HUES64 (cell line): ENCODE results near the gene ZBTB33. TPM values are rescaled to one million over a fixed set of nuclear protein-coding genes. Genes with fewer than 3 reads are reported as not detected.
A peak's percentile ranks its signal among the peaks of the same experiment; 100 is the strongest.

Experiments
- H3K27ac ChIP-seq: 2 replicates; pipeline ENCODE4 v1.7.0; 2013; ENCODE audit warnings: low read depth, low read length, inconsistent platforms
- H3K27me3 ChIP-seq: 2 replicates; pipeline ENCODE4 v1.6.1; 2013; ENCODE audit warnings: mild to moderate bottlenecking, low read length; ENCODE audit not compliant: insufficient read depth
- H3K36me3 ChIP-seq: 2 replicates; pipeline ENCODE4 v1.6.1; 2013; ENCODE audit warnings: mild to moderate bottlenecking, low read length; ENCODE audit not compliant: insufficient read depth
- H3K4me1 ChIP-seq: 2 replicates; pipeline ENCODE4 v1.6.1; 2013; ENCODE audit warnings: mild to moderate bottlenecking, low read length, moderate library complexity; ENCODE audit not compliant: insufficient read depth
- H3K4me3 ChIP-seq: 2 replicates; pipeline ENCODE4 v1.5.1; 2013; ENCODE audit warnings: mild to moderate bottlenecking, low read length, moderate library complexity
- H3K9ac ChIP-seq: 2 replicates; pipeline ENCODE4 v1.6.1; 2013; ENCODE audit warnings: mild to moderate bottlenecking, low read depth, low read length
- H3K9me3 ChIP-seq: 2 replicates; pipeline ENCODE4 v1.6.1; 2013; ENCODE audit warnings: low read depth, low read length; ENCODE audit not compliant: insufficient read depth
- WGBS: fragments of 150-250, 120-280 bp; methylation state at CpG from one replicate; pipeline ENCODE4 v1.1.7; 2013; ENCODE audit warnings: missing lambda C conversion rate; 5-methylcytosine and 5-hydroxymethylcytosine counted together
- polyA plus RNA-seq, 2 experiments: library from polyadenylated mRNA; stranded (reverse); fragments of 50-300 nt; gene quantifications; one replicate each; pipeline ENCODE4 v1.2.3, GENCODE V29; 2013

The ZBTB33 gene, protein sequence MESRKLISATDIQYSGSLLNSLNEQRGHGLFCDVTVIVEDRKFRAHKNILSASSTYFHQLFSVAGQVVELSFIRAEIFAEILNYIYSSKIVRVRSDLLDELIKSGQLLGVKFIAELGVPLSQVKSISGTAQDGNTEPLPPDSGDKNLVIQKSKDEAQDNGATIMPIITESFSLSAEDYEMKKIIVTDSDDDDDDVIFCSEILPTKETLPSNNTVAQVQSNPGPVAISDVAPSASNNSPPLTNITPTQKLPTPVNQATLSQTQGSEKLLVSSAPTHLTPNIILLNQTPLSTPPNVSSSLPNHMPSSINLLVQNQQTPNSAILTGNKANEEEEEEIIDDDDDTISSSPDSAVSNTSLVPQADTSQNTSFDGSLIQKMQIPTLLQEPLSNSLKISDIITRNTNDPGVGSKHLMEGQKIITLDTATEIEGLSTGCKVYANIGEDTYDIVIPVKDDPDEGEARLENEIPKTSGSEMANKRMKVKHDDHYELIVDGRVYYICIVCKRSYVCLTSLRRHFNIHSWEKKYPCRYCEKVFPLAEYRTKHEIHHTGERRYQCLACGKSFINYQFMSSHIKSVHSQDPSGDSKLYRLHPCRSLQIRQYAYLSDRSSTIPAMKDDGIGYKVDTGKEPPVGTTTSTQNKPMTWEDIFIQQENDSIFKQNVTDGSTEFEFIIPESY
- 16.1 TPM for polyA plus RNA-seq (2013, experiment 1 of 2)
- polyA plus RNA-seq (2013, experiment 2 of 2), result 17.0 TPM

DNA sequence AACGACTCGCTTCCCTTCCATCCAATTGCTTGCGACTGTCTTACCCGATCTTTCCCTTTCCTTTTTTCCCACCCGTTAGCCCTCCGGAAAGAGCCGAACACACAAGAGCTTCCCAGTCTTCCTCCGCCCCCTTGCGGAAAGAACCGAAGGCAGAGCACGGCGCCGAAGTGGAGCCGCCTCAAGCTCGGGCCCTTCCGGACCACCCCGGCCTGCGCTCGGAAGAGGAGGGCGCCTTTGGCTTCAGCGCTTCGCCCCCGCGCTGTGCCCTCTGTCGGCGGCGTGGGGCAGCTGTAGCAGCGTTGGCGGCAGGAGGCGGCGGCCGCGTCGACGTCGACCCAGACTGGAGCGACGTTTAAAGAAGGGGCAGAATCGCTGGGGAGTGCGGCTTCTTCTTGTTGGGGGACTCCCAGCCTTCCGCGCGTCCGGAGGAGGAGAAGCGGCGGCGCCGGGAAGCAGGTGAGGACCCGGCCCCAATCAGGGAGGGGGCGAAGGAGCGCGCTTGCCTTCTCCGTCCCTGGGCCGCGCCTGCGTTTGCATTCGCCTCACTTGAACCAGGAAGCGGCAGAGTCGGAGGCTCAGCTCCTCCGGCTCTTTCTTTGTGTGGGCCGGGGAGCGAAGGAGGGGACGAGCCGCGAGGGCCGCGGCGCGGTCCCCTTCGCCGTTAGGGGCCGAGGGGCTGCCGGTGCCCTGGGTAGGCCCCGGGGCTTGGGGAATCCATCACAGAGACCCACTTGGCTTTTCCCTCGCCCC is at the start of gene ZBTB33:
ZBTB33 (plus strand) TSS at position 291 of the 750 bp plus-strand sequence. CDS start 2,604 bp downstream, outside the sequence.
- peaks cover 34% of the 10 kb centered on the region for H3K27me3 ChIP-seq
- under 1% methylated on average over 75 of the region's 75 CpGs for WGBS
- no peaks in the 10 kb centered on the region for H3K9me3 ChIP-seq
- peak within 1 kb of the TSS; percentile 89 for H3K27ac ChIP-seq
- peak within 1 kb of the TSS; percentile 92 for H3K9ac ChIP-seq
- H3K4me1 ChIP-seq, result peaks cover 6% of the 10 kb centered on the region; the same call in 1 of the 2 replicates
- peaks cover 23% of the 10 kb centered on the region for H3K36me3 ChIP-seq
- H3K4me3 ChIP-seq, result peak within 1 kb of the TSS; percentile 86

DNA sequence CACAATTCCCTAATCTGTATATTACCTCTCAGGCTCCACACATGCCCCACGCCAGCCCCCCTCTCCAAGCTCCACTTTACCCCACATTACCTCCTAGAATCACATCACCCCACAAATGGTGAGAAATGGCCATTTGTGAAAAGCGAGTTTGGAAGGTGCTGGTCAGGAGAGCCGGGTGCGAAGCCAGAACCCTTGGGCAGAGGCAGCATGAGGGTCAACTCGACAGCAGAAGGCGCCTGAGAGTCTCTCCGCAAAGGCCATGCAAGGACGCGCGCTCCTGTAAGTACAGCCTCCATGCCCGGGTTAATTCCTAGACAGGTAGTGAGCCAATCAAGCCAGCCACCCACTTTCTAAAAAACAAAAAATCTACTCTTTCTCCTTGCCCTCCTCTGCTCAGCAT is 49.8 kb upstream of the ZBTB33 start:
- Histone ChIP-seq H3K4me1 (no peaks in the 10 kb centered on the region), H3K27ac (no peak overlapping the region), H3K36me3 (no peaks in the 10 kb centered on the region), H3K9me3 (no peaks in the 10 kb centered on the region), H3K27me3 (no peaks in the 10 kb centered on the region), H3K4me3 (no peak overlapping the region), H3K9ac (no peak overlapping the region)
- WGBS, result 93% methylated on average over 11 of the region's 11 CpGs

DNA sequence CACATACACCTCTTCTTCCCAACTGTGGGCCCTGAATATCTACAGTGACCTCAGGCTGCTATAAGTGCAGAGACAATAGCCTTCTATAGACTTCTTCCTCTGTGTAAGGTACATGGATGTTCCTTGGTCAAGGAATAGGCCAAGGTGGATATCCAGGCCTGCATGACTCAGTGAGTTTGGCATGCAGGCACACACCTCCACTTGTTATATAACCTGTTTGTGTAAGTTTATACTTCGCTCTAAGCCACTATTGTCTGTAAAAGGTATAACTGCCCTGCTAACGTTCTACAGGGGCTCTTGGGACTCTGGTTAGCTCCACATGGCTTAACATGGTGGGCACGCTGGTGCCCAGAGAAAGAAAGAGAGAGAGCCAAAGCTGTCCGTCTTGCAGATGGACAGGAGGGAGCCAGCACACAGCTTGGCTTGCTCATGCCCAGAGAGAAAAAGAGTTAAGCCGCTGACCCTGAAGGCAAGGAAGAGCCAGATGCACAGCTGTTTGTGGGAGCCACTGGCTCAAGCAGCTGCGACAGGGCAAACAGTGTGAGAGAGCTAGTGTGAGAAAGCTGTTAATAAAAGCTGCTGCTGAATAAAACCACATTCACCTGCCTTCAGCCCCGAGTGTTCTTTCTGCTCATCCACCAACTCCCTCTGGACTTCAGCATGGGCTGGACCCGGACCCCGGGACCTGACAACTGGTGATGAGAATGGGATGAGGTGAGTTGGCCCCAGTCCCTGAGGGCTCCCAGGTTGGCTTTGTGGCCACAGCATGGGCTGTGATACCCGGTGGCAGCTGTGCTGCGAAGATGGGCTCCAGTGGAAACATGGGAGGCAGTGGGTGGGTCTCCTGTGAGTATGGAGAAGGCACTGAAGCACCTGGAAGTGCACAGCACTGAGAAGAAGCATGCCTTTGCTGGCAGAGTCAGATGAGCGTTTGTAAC is 44.5 kb upstream of the ZBTB33 start:
- Histone ChIP-seq H3K4me1 (no peaks in the 10 kb centered on the region), H3K27ac (no peak overlapping the region), H3K27me3 (no peaks in the 10 kb centered on the region), H3K36me3 (no peaks in the 10 kb centered on the region), H3K9ac (no peak overlapping the region), H3K9me3 (no peaks in the 10 kb centered on the region), H3K4me3 (no peak overlapping the region)
- 89% methylated on average over 11 of the region's 12 CpGs for WGBS

DNA sequence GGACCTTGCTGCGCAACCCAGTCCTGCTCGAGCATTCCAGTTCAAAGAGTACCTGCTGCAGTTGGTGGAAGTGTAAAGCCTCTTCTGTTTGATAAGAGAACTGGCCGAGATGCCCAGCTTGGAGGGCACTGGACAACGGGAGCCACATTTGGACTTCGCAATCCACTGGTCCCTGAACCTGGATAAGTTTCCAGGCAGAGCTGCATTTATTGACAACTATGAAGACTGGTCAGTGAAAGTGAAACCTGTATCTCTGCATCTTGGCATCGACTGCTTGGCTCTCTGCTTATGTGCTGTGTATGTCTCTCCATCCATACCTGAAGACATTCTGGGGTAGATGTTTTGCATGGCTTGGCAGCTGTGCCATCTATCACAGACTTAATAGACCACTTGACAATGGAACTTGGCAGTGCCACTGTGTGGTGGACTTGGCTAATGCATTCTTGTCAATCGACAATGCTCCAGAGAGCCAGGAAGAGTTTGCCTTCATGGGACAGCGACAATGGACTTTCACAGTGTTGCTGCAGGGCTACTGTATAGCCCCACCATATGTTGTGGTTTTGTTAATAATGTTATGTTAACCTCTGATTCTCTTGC is 43.5 kb upstream of the ZBTB33 start:
- no peaks in the 10 kb centered on the region for H3K9me3 ChIP-seq
- H3K4me3 ChIP-seq, result no peak overlapping the region
- no peaks in the 10 kb centered on the region for H3K36me3 ChIP-seq
- no peaks in the 10 kb centered on the region for H3K4me1 ChIP-seq
- 98% methylated on average over 8 of the region's 8 CpGs for WGBS
- H3K27me3 ChIP-seq, result no peaks in the 10 kb centered on the region
- H3K27ac ChIP-seq, result no peak overlapping the region
- no peak overlapping the region for H3K9ac ChIP-seq

DNA sequence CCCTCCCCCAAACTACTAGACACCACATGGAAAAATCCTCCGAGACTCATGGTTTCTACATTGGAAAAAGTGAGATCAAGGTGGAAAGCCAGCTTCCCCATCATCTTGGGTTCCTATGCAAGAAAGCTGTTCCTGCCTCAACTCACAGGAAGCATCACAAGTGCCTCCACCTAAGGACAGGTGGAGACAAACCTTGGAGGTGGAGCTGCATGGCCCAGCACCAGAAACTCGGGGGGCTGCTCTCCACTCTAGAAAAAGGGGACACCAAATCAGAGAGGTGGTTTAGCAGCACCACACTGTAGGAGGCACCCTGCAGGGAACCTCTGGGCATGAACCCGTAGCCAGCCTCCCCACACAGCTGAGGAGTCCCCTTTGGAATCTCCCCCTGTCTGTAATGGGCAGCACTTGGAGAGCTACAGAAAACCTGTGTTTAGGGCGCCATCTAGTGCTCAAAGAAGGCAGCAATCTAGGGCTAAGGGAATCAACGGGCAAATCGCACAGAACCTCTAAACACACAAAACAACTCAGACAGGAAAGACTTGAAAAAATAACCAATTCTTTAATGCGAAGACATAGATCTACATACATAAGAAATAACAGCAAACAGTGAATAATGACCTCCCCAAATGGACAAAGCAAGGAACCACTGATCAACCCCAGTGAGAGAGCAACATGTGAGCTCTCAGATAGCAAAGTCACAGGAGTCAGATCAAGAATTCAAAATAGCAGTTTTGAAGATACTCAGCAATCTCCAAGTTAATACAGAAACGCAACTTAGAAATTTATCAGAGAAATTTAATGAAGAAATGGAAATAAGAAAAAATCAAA is 37.0 kb upstream of the ZBTB33 start:
- Histone ChIP-seq H3K4me1 (no peaks in the 10 kb centered on the region), H3K9ac (no peak overlapping the region), H3K27me3 (no peaks in the 10 kb centered on the region), H3K4me3 (no peak overlapping the region), H3K27ac (no peak overlapping the region), H3K36me3 (no peaks in the 10 kb centered on the region), H3K9me3 (no peaks in the 10 kb centered on the region)
- 31% methylated on average over 7 of the region's 8 CpGs for WGBS

DNA sequence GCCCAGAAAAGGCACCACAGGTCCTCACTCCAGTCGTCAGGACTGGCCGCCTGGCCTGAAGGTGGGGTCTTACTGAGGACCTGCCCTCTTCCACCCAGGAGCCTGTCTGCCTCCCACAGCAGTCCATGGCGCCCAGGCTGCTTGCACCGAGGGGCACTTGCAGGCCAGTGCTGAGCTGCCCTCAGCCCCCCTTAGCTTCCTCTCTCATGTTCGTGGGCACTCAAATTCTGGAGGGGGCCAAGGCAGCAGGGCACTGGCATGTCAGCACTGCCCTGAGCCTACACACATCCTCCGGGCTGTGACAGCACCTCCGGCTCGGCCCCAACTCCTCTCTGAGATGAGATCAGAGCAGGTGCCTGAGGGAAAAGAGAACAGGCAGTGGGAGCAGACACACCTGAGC is 27.2 kb upstream of the ZBTB33 start:
- Histone ChIP-seq H3K27me3 (no peaks in the 10 kb centered on the region), H3K27ac (no peak overlapping the region), H3K4me3 (no peak overlapping the region), H3K36me3 (no peaks in the 10 kb centered on the region), H3K9me3 (no peaks in the 10 kb centered on the region), H3K4me1 (no peaks in the 10 kb centered on the region), H3K9ac (no peak overlapping the region)
- WGBS, result 95% methylated on average over 8 of the region's 8 CpGs

DNA sequence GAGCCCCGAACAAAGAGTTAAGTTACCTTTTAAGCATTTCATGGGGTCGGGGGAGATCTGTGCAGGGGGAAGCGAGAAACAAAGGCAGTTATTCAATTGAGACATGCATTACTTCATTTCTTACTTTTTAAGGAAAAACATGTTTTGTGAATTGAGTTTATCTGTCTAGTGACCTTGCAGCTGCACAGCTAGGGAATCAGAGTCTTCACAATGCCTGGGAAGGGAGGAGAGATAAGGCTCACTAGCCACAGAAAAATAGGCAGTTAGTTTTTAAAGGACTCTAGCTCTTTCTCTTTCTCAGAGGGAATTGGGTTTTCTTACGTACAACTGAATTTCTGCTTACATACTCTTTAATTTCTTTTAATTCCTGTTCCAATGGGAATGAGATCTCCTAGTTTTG is 26.2 kb upstream of the ZBTB33 start:
- Histone ChIP-seq H3K9me3 (no peaks in the 10 kb centered on the region), H3K4me1 (no peaks in the 10 kb centered on the region), H3K4me3 (no peak overlapping the region), H3K27ac (no peak overlapping the region), H3K9ac (no peak overlapping the region), H3K36me3 (no peaks in the 10 kb centered on the region), H3K27me3 (no peaks in the 10 kb centered on the region)
- WGBS, result 93% methylated on average over 3 of the region's 4 CpGs

DNA sequence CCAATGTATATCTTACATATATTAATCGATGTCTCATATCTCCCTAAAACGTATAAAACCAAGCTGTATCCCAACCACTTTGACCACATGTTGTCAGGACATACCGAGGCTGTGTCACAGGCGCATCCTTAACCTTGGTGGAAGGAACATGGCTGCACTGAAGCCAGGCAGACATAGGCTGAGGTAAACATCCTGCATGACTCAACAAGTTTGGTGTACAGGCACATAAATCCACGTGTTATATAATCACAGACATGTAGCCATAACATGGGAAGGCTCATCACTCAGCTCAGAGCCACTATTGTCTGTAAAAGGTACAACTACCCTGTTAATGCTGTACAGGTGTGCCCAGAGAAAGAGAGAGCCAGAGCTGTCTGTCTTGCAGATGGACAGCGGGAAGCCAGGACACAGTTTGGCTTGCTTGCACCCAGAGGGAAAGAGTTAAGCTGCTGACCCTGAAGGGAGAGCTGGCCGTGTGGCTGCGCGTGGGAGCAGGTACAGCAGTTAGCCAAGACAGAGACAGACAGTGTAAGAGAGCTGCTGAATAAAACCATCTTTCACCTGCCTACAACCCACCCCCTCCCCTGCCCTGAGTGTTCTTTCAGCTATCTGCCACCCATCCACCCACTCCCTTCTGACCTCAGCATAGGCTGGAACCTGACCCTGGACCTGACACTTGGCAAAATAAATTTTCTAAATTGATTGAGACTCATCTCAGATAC is 22.3 kb upstream of the ZBTB33 start:
- Histone ChIP-seq H3K27ac (no peak overlapping the region), H3K27me3 (no peaks in the 10 kb centered on the region), H3K4me3 (no peak overlapping the region), H3K9me3 (peaks cover 9% of the 10 kb centered on the region; the same call in 1 of the 2 replicates), H3K9ac (no peak overlapping the region), H3K4me1 (no peaks in the 10 kb centered on the region), H3K36me3 (no peaks in the 10 kb centered on the region)
- WGBS, result 94% methylated on average over 9 of the region's 9 CpGs

DNA sequence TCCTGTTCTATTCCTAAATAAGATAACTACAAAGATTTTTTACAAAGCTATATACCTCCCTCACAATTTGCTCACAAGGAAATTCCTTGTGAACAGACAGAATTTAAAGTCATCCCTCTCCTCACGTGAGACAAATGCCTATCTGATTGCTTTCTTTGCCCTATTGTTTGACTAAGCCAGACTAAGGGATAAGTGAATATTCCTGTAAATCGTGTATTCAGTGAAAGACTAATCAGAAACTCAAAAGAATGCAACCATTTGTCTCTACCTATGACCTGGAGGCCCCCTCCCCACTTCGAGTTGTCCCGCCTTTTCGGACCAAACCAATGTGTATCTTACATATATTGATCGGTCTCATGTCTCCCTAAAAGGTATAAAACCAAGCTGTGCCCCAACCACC is 15.3 kb upstream of the ZBTB33 start:
- no peak overlapping the region for H3K9ac ChIP-seq
- H3K9me3 ChIP-seq, result peaks cover 9% of the 10 kb centered on the region; the same call in 1 of the 2 replicates
- H3K27ac ChIP-seq, result 0 out of 2 replicates have a peak overlapping the region, but pooled peaks have one; percentile 46
- peaks cover 12% of the 10 kb centered on the region for H3K4me1 ChIP-seq
- H3K27me3 ChIP-seq, result no peaks in the 10 kb centered on the region
- H3K4me3 ChIP-seq, result no peak overlapping the region
- H3K36me3 ChIP-seq, result no peaks in the 10 kb centered on the region
- WGBS, result 70% methylated on average over 6 of the region's 6 CpGs
